ENCODE measurements around the gene FITM2.
"Not testable (repeated sequence)": the region's sequence is repeated elsewhere in the genome, so short reads cannot be mapped to it uniquely, and the experiment has no call there.

The FITM2 gene

GRCh38 chr20:44349349-44349748, 38.3 kb upstream of the FITM2 start:
- H3K4me1 ChIP-seq (ENCODE audit: control insufficient read depth, insufficient read depth, low read length, poor library complexity, severe bottlenecking), result no peaks in the 10 kb centered on the region
- no peaks in the 10 kb centered on the region for H3K9me3 ChIP-seq (ENCODE audit: control insufficient read depth, low read length)
- no peak overlapping the region for H3K4me3 ChIP-seq (ENCODE audit: insufficient read depth, low read depth, low read length, poor library complexity, severe bottlenecking)
- H3K27me3 ChIP-seq (replicated peaks; ENCODE audit: control insufficient read depth, insufficient read depth, low read length, poor library complexity, severe bottlenecking), result peaks cover 3% of the 10 kb centered on the region
- H3K27ac ChIP-seq (ENCODE audit: insufficient read depth, low read length, poor library complexity, severe bottlenecking), result no peak overlapping the region
- H3K36me3 ChIP-seq (ENCODE audit: control insufficient read depth, insufficient read depth, low read length), result no peaks in the 10 kb centered on the region
- no peak for DNase-seq

DNA sequence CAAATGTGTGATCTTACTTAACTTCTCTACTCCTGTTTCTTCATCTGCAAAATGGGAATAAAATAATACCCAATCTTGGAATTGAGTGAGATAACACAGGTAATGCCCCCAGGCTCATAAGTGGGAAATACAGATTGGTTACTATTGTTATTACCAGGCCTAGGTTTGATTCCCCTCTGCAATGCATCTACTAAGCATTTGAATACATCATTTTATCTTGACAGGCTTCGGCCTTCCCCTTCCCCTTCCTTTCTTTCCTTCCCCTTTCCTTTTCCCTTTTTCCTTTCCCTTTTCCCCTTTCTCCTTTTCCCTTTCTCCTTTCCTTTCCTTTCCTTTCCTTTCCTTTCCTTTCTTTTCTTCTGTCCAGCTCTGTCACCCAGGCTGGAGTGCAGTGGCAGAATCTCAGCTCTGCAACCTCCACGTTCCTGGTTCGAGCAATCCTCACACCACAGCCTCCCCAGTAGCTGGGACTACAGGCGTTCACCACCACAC, 37.2 kb upstream of the FITM2 start:
- Histone ChIP-seq H3K4me3 (ENCODE audit: insufficient read depth, low read depth, low read length, poor library complexity, severe bottlenecking) (no peak overlapping the region), H3K9me3 (ENCODE audit: control insufficient read depth, low read length) (no peaks in the 10 kb centered on the region), H3K27ac (ENCODE audit: insufficient read depth, low read length, poor library complexity, severe bottlenecking) (no peak overlapping the region), H3K4me1 (ENCODE audit: control insufficient read depth, insufficient read depth, low read length, poor library complexity, severe bottlenecking) (no peaks in the 10 kb centered on the region), H3K36me3 (ENCODE audit: control insufficient read depth, insufficient read depth, low read length) (no peaks in the 10 kb centered on the region), H3K27me3 (replicated peaks; ENCODE audit: control insufficient read depth, insufficient read depth, low read length, poor library complexity, severe bottlenecking) (peaks cover 3% of the 10 kb centered on the region)
- no peak for DNase-seq

DNA sequence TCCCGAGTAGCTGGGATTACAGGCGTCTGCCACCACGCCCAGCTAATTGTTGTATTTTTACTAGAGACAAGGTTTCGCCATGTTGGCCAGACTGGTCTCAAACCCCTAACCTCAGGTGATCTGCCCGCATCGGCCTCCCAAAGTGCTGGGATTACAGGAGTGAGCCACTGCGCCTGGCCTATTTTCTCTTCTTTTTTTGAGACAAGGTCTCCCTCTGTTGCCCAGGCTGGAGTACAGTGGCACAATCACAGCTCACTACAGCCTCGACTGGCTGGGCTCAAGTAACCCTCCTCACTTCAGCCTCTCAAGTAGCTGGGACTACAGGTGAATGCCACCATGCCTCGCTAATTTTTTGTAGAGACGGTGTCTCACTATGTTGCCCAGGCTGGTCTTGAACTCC, 34.9 kb upstream of the FITM2 start:
- not testable (repeated sequence) for H3K9me3 ChIP-seq (ENCODE audit: control insufficient read depth, low read length); DNase-seq; H3K4me3 ChIP-seq (ENCODE audit: insufficient read depth, low read depth, low read length, poor library complexity, severe bottlenecking); H3K36me3 ChIP-seq (ENCODE audit: control insufficient read depth, insufficient read depth, low read length); H3K27me3 ChIP-seq (replicated peaks; ENCODE audit: control insufficient read depth, insufficient read depth, low read length, poor library complexity, severe bottlenecking); H3K4me1 ChIP-seq (ENCODE audit: control insufficient read depth, insufficient read depth, low read length, poor library complexity, severe bottlenecking); H3K27ac ChIP-seq (ENCODE audit: insufficient read depth, low read length, poor library complexity, severe bottlenecking)

DNA sequence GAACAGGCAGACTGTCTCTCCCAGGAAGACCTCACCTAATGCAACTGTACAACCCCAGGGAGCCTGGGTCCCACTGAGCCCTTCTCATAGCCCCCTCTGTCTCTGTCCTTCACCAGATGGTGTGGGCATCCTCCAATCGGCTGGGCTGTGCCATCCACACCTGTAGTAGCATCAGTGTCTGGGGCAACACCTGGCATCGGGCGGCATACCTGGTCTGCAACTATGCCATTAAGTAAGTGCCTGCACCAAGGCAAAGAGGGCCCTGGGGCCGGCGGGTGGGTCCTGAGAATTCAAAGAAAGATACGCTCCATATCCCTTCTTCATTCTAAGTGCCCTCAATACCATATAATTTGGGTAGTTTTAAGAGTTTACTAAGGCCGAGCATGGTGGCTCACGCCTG, 34.1 kb upstream of the FITM2 start:
- Histone ChIP-seq H3K4me1 (ENCODE audit: control insufficient read depth, insufficient read depth, low read length, poor library complexity, severe bottlenecking) (no peaks in the 10 kb centered on the region), H3K4me3 (ENCODE audit: insufficient read depth, low read depth, low read length, poor library complexity, severe bottlenecking) (no peak overlapping the region), H3K36me3 (ENCODE audit: control insufficient read depth, insufficient read depth, low read length) (no peaks in the 10 kb centered on the region), H3K27ac (ENCODE audit: insufficient read depth, low read length, poor library complexity, severe bottlenecking) (no peak overlapping the region), H3K27me3 (replicated peaks; ENCODE audit: control insufficient read depth, insufficient read depth, low read length, poor library complexity, severe bottlenecking) (no peaks in the 10 kb centered on the region), H3K9me3 (ENCODE audit: control insufficient read depth, low read length) (no peaks in the 10 kb centered on the region)
- no peak for DNase-seq

- Histone ChIP-seq H3K4me3 (ENCODE audit: insufficient read depth, low read depth, low read length, poor library complexity, severe bottlenecking) (no peak overlapping the region), H3K27ac (ENCODE audit: insufficient read depth, low read length, poor library complexity, severe bottlenecking) (no peak overlapping the region), H3K4me1 (ENCODE audit: control insufficient read depth, insufficient read depth, low read length, poor library complexity, severe bottlenecking) (no peaks in the 10 kb centered on the region), H3K36me3 (ENCODE audit: control insufficient read depth, insufficient read depth, low read length) (no peaks in the 10 kb centered on the region), H3K9me3 (ENCODE audit: control insufficient read depth, low read length) (no peaks in the 10 kb centered on the region), H3K27me3 (replicated peaks; ENCODE audit: control insufficient read depth, insufficient read depth, low read length, poor library complexity, severe bottlenecking) (no peaks in the 10 kb centered on the region)
- no peak for DNase-seq
Measured at GRCh38 chr20:44344723-44345122, 33.7 kb upstream of the FITM2 start.

- DNase-seq, result no peak
Measured at GRCh38 chr20:44343162-44343675, 32.2 kb upstream of the FITM2 start.

GRCh38 chr20:44342248-44342647, 31.2 kb upstream of the FITM2 start:
- no peak for DNase-seq
- Histone ChIP-seq H3K27ac (ENCODE audit: insufficient read depth, low read length, poor library complexity, severe bottlenecking) (no peak overlapping the region), H3K4me3 (ENCODE audit: insufficient read depth, low read depth, low read length, poor library complexity, severe bottlenecking) (no peak overlapping the region), H3K9me3 (ENCODE audit: control insufficient read depth, low read length) (no peaks in the 10 kb centered on the region), H3K36me3 (ENCODE audit: control insufficient read depth, insufficient read depth, low read length) (no peaks in the 10 kb centered on the region), H3K27me3 (replicated peaks; ENCODE audit: control insufficient read depth, insufficient read depth, low read length, poor library complexity, severe bottlenecking) (no peaks in the 10 kb centered on the region), H3K4me1 (ENCODE audit: control insufficient read depth, insufficient read depth, low read length, poor library complexity, severe bottlenecking) (no peaks in the 10 kb centered on the region)

More at GRCh38 chr20:44343162-44343675, 32.2 kb upstream of the FITM2 start:
- no peaks in the 10 kb centered on the region for H3K4me1 ChIP-seq (ENCODE audit: control insufficient read depth, insufficient read depth, low read length, poor library complexity, severe bottlenecking)
- no peaks in the 10 kb centered on the region for H3K36me3 ChIP-seq (ENCODE audit: control insufficient read depth, insufficient read depth, low read length)
- no peak overlapping the region for H3K4me3 ChIP-seq (ENCODE audit: insufficient read depth, low read depth, low read length, poor library complexity, severe bottlenecking)
- no peaks in the 10 kb centered on the region for H3K9me3 ChIP-seq (ENCODE audit: control insufficient read depth, low read length)
- H3K27ac ChIP-seq (ENCODE audit: insufficient read depth, low read length, poor library complexity, severe bottlenecking), result no peak overlapping the region
- no peaks in the 10 kb centered on the region for H3K27me3 ChIP-seq (replicated peaks; ENCODE audit: control insufficient read depth, insufficient read depth, low read length, poor library complexity, severe bottlenecking)

DNA sequence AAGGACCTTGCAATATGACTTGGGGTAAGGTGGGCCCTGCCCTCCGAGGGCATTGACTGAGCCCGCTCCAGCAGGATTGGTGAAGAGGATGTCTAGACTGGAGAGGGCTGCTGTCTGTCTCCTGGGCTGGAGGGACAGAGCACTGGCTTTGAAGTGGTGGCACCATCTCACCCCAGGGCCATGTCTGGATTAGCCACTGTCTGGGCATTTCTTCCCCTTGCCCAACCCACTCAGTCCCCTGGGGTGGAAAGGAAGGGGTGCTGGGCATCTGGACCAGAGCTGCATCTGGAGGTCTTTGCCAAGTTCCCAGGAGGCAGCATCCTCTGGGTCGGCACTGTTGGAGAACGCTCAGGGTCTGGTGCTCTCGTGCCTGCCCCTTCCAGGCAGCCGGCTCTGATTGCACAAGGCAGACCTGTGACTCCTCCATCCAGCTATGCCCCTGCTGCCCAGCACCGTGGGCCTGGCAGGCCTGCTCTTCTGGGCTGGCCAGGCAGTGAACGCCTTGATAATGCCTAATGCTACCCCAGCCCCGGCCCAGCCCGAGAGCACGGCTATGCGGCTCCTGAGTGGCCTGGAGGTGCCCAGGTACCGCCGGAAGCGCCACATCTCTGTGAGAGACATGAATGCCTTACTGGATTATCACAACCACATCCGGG, 25.9 kb upstream of the FITM2 start, which contains the start of gene R3HDML:
Gene R3HDML (plus strand): TSS at position 319 of the 656 bp plus-strand sequence. CDS start 115 bp downstream, at position 434.
- Histone ChIP-seq H3K4me1 (ENCODE audit: control insufficient read depth, insufficient read depth, low read length, poor library complexity, severe bottlenecking) (no peaks in the 10 kb centered on the region), H3K9me3 (ENCODE audit: control insufficient read depth, low read length) (no peaks in the 10 kb centered on the region), H3K4me3 (ENCODE audit: insufficient read depth, low read depth, low read length, poor library complexity, severe bottlenecking) (no peak within 1 kb of the TSS), H3K27ac (ENCODE audit: insufficient read depth, low read length, poor library complexity, severe bottlenecking) (no peak within 1 kb of the TSS), H3K27me3 (replicated peaks; ENCODE audit: control insufficient read depth, insufficient read depth, low read length, poor library complexity, severe bottlenecking) (no peaks in the 10 kb centered on the region), H3K36me3 (ENCODE audit: control insufficient read depth, insufficient read depth, low read length) (no peaks in the 10 kb centered on the region)
- DNase-seq, result no peak

DNA sequence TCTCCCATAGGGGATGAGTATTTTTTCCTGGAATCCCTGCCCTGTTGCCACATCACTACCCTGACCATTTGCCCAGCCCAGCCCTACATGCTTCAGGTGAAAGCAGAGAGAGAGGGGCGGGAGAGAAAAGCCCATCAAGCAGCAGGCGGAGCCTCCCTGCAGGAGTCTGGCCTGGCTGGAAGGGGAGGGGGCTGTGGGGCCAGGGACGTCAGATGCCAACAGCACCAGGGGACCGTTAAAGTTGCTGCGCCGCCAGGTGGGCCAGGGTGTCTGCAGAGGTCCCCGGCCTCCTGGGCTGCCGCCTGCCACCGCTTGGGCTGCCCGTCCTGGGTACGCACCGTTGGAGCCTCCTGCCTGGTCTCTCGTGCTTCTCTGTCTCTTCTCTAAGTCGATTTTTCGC, 25.1 kb upstream of the FITM2 start:
- Histone ChIP-seq H3K27me3 (replicated peaks; ENCODE audit: control insufficient read depth, insufficient read depth, low read length, poor library complexity, severe bottlenecking) (no peaks in the 10 kb centered on the region), H3K27ac (ENCODE audit: insufficient read depth, low read length, poor library complexity, severe bottlenecking) (no peak overlapping the region)
- no peak for DNase-seq

GRCh38 chr20:44335675-44336074, 24.7 kb upstream of the FITM2 start:
- DNase-seq, result no peak
- H3K36me3 ChIP-seq (ENCODE audit: control insufficient read depth, insufficient read depth, low read length), result no peaks in the 10 kb centered on the region
- no peaks in the 10 kb centered on the region for H3K9me3 ChIP-seq (ENCODE audit: control insufficient read depth, low read length)
- H3K4me3 ChIP-seq (ENCODE audit: insufficient read depth, low read depth, low read length, poor library complexity, severe bottlenecking), result no peak overlapping the region
- H3K4me1 ChIP-seq (ENCODE audit: control insufficient read depth, insufficient read depth, low read length, poor library complexity, severe bottlenecking), result no peaks in the 10 kb centered on the region
- H3K27ac ChIP-seq (ENCODE audit: insufficient read depth, low read length, poor library complexity, severe bottlenecking), result no peak overlapping the region
- H3K27me3 ChIP-seq (replicated peaks; ENCODE audit: control insufficient read depth, insufficient read depth, low read length, poor library complexity, severe bottlenecking), result no peaks in the 10 kb centered on the region

More for the DNA sequence above, 25.1 kb upstream of the FITM2 start:
- no peak overlapping the region for H3K4me3 ChIP-seq (ENCODE audit: insufficient read depth, low read depth, low read length, poor library complexity, severe bottlenecking)
- H3K36me3 ChIP-seq (ENCODE audit: control insufficient read depth, insufficient read depth, low read length), result no peaks in the 10 kb centered on the region
- H3K4me1 ChIP-seq (ENCODE audit: control insufficient read depth, insufficient read depth, low read length, poor library complexity, severe bottlenecking), result no peaks in the 10 kb centered on the region
- no peaks in the 10 kb centered on the region for H3K9me3 ChIP-seq (ENCODE audit: control insufficient read depth, low read length)
